ENCODE data around the gene EPS8. TPM values are rescaled to one million over a fixed set of nuclear protein-coding genes. Genes with fewer than 3 reads are reported as not detected.

EPS8 gene
- total RNA-seq, 2 experiments from 2014 or later = 0.61 to 0.92 TPM

DNA sequence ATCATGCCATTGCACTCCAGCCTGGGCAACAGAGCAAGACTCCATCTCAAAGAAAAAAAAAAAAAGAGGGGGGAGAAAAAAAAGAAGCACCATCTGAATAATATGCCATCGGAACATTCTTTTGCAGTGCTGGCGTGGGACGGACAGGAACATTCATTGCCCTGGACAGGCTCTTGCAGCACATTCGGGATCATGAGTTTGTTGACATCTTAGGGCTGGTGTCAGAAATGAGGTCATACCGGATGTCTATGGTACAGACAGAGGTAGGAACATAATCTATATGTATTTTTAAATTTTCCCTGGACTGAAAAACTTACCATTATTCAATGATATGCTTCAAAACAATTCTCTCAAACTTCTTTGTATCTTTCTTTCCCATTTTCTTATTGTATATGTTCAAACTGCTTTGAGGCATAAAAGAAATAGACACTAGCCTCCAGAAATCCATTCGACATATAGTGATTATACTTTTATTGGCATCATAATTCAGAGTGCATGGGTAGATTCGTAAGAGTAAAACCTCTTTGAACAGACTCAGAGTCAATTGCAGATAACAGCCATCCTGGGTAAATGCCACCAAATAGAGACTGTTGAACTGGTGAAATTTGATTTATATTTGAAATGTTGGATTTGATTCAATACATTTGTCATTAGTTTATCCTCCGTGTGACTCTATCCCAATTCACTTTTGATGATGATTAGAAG lies 199.7 kb downstream of the EPS8 start:
- Histone ChIP-seq H3K27ac (ENCODE audit: low read depth, low read length, poor library complexity, severe bottlenecking) (no peak overlapping the region), H4K20me1 (ENCODE audit: insufficient read depth, low read length) (no peaks in the 10 kb centered on the region), H3K36me3 (ENCODE audit: insufficient read depth, low read length) (no peaks in the 10 kb centered on the region), H3K79me2 (ENCODE audit: insufficient read depth, low read depth, low read length) (no peaks in the 10 kb centered on the region), H3K9me3 (ENCODE audit: low read length) (no peaks in the 10 kb centered on the region), H3K4me3 (ENCODE audit: low read depth, low read length, poor library complexity, severe bottlenecking) (no peak overlapping the region), H3K9me2 (ENCODE audit: insufficient read depth, low read length) (no peaks in the 10 kb centered on the region), H2AFZ (ENCODE audit: low read length) (peak overlapping the region; percentile 100; the same call in 1 of the 2 replicates), H3K4me2 (ENCODE audit: low read length) (no peak overlapping the region), H3K4me1 (ENCODE audit: insufficient read depth, low read length, poor library complexity, severe bottlenecking) (no peaks in the 10 kb centered on the region)
- DNase-seq (ENCODE audit: low spot score) = no peak
- TF ChIP-seq, protein P1, sequence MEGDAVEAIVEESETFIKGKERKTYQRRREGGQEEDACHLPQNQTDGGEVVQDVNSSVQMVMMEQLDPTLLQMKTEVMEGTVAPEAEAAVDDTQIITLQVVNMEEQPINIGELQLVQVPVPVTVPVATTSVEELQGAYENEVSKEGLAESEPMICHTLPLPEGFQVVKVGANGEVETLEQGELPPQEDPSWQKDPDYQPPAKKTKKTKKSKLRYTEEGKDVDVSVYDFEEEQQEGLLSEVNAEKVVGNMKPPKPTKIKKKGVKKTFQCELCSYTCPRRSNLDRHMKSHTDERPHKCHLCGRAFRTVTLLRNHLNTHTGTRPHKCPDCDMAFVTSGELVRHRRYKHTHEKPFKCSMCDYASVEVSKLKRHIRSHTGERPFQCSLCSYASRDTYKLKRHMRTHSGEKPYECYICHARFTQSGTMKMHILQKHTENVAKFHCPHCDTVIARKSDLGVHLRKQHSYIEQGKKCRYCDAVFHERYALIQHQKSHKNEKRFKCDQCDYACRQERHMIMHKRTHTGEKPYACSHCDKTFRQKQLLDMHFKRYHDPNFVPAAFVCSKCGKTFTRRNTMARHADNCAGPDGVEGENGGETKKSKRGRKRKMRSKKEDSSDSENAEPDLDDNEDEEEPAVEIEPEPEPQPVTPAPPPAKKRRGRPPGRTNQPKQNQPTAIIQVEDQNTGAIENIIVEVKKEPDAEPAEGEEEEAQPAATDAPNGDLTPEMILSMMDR (conservative IDR thresholded peaks at IDR 0.05; ENCODE audit: low read length) = no peak
- no peak for TF ChIP-seq EZH2phosphoT487 (IDR thresholded peaks at IDR 0.05; ENCODE audit: borderline replicate concordance, low read depth, low read length)
- POLR2A ChIA-PET = interaction anchor here (1.2 kb wide), 1 partner anchor 10 kb away, joined by 4 read pairs; no protein-coding TSS in a partner anchor
- intact Hi-C loops (cut with micrococcal nuclease; ENCODE audit: unreplicated experiment) = loop anchor here (1.0 to 5.0 kb wide), 2 partner anchors 267 to 312 kb away; no protein-coding TSS in a partner anchor
- CTCF ChIA-PET (ENCODE audit: unreplicated experiment) = interaction anchor here (1.0 kb wide), 1 partner anchor 312 kb away, joined by 3 read pairs; no protein-coding TSS in a partner anchor
- no TSS peak for BruUV-seq (replicated peaks)

DNA sequence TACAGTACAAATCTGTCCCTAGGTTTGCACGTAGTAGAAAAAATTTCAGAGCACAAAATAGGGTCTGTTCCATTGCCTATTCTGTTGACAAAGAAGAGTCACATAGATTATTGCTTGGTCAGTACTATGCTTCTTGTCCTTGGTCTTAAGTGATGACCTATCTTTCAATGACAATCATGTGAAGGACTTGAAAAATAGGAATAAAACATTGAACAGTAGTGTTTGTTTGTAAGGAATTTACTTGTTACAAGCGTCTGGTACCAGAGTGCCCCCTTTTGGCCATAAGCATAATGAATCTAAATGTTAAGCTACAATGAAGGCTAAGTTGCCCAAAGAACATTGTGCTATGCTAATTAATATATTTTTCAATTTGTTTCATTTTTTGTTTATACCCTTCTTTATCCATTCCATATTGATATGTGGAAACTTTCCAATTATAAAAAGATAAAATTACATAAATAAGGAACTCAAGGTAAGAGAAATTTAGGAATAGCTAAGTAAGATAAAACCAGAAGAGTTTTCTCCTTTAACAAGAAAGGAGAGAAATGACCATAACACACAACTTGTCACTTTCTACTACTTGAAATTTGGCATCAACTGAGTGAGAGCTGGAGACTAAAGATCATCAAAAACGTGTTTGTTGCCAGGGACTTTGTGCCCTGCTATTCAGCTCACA lies 204.7 kb downstream of the EPS8 start:
- POLR2A ChIA-PET = interaction anchor here (0.6 to 1.5 kb wide), 8 partner anchors 14 to 560 kb away, joined by 3 to 6 read pairs (median 3); no protein-coding TSS in a partner anchor
- Histone ChIP-seq H3K9me2 (ENCODE audit: insufficient read depth, low read length) (no peaks in the 10 kb centered on the region), H3K36me3 (ENCODE audit: insufficient read depth, low read length) (no peaks in the 10 kb centered on the region), H3K9me3 (ENCODE audit: low read length) (no peaks in the 10 kb centered on the region), H3K27ac (ENCODE audit: low read depth, low read length, poor library complexity, severe bottlenecking) (no peak overlapping the region), H3K4me3 (ENCODE audit: low read depth, low read length, poor library complexity, severe bottlenecking) (no peak overlapping the region), H4K20me1 (ENCODE audit: insufficient read depth, low read length) (no peaks in the 10 kb centered on the region), H2AFZ (ENCODE audit: low read length) (peak overlapping the region; percentile 29; the same call in 1 of the 2 replicates), H3K4me2 (ENCODE audit: low read length) (no peak overlapping the region), H3K4me1 (ENCODE audit: insufficient read depth, low read length, poor library complexity, severe bottlenecking) (no peaks in the 10 kb centered on the region), H3K79me2 (ENCODE audit: insufficient read depth, low read depth, low read length) (no peaks in the 10 kb centered on the region)
- DNase-seq (ENCODE audit: low spot score) = peak; percentile 71
- TF ChIP-seq EZH2phosphoT487 (IDR thresholded peaks at IDR 0.05; ENCODE audit: borderline replicate concordance, low read depth, low read length) = no peak
- TF ChIP-seq, protein P1 (conservative IDR thresholded peaks at IDR 0.05; ENCODE audit: low read length) = peak; percentile 91
- BruUV-seq (replicated peaks) = no TSS peak
- CTCF ChIA-PET (ENCODE audit: unreplicated experiment) = interaction anchor here (0.6 to 2.0 kb wide), 5 partner anchors 14 to 59 kb away, joined by 3 to 15 read pairs (median 6); no protein-coding TSS in a partner anchor
- intact Hi-C loops (cut with micrococcal nuclease; ENCODE audit: unreplicated experiment) = loop anchor here (1.0 to 5.0 kb wide), 2 partner anchors 52 to 307 kb away; no protein-coding TSS in a partner anchor

Measured in OCI-LY7 (cell line).